Measurements from ENCODE around the gene LSM2. TPM values are rescaled to one million over a fixed set of nuclear protein-coding genes. Genes with fewer than 3 reads are reported as not detected.

LSM2 gene
- polyA plus RNA-seq, 3 donors, result 26.0 to 41.0 (median 40.0) TPM

GRCh38 chr6:31771992-31772358 lies 34.8 kb downstream of the LSM2 start:
- no peak overlapping the region for H3K4me2 ChIP-seq (replicated peaks; ENCODE audit: extremely low read depth, low read length, poor library complexity, severe bottlenecking)
- H3K9ac ChIP-seq (ENCODE audit: insufficient read depth, low read length, poor library complexity, severe bottlenecking), result no peak overlapping the region
- H3K4me3 ChIP-seq (replicated peaks in 1 of 3; ENCODE audit: low read depth in 2 of 3, low read length in 3 of 3), result no peak overlapping the region
- H3K79me2 ChIP-seq (ENCODE audit: insufficient read depth, low read length), result no peaks in the 10 kb centered on the region
- DNase-seq, result no peak
- Mint-ChIP-seq H3K27me3 (ENCODE audit: low read depth in 3 of 3) (peaks cover 0 to 4% (median 2%) of the 10 kb centered on the region in 3 donors), H3K4me1 (peaks cover 34% of the 10 kb centered on the region), H3K27ac (no peak overlapping the region), H3K4me3 (no peak overlapping the region), H3K36me3 (no peaks in the 10 kb centered on the region), H3K9me3 (peaks cover 0 to 1% (median 0%) of the 10 kb centered on the region in 7 donors)
- H3K27me3 ChIP-seq (ENCODE audit: control insufficient read depth in 2 of 2, insufficient read depth in 2 of 2, low read length in 2 of 2), result no peaks in the 10 kb centered on the region
- H3K36me3 ChIP-seq (replicated peaks in 1 of 2; ENCODE audit: control insufficient read depth in 1 of 2, insufficient read depth in 2 of 2, low read length in 2 of 2), result no peaks in the 10 kb centered on the region
- no peaks in the 10 kb centered on the region for H4K20me1 ChIP-seq (ENCODE audit: insufficient read depth, low read length)
- 57% methylated on average over 1 of the region's 4 CpGs for WGBS (ENCODE audit: insufficient coverage)
- no peak overlapping the region for H2AFZ ChIP-seq (ENCODE audit: insufficient read depth, low read depth, low read length, poor library complexity, severe bottlenecking)
- H3K9me3 ChIP-seq (replicated peaks in 1 of 2; ENCODE audit: control insufficient read depth in 1 of 2, insufficient read depth in 1 of 2, low read length in 2 of 2), result no peaks in the 10 kb centered on the region
- peaks cover 35 to 36% of the 10 kb centered on the region in 2 donors for H3K4me1 ChIP-seq (ENCODE audit: control insufficient read depth in 1 of 2, insufficient read depth in 2 of 2, low read length in 2 of 2)
- no peak for TF ChIP-seq CTCF (IDR thresholded peaks at IDR 0.05)
- no peak overlapping the region for H3K27ac ChIP-seq (ENCODE audit: low read depth in 1 of 2, low read length in 2 of 2)
- intact Hi-C loops (cut with micrococcal nuclease), result no loop called here

GRCh38 chr6:31770860-31771259 lies 35.9 kb downstream of the LSM2 start:
- Histone ChIP-seq H3K4me3 (replicated peaks in 1 of 3; ENCODE audit: low read depth in 2 of 3, low read length in 3 of 3) (no peak overlapping the region), H3K4me1 (ENCODE audit: control insufficient read depth in 1 of 2, insufficient read depth in 2 of 2, low read length in 2 of 2) (peaks cover 29 to 30% of the 10 kb centered on the region in 2 donors), H3K36me3 (replicated peaks in 1 of 2; ENCODE audit: control insufficient read depth in 1 of 2, insufficient read depth in 2 of 2, low read length in 2 of 2) (no peaks in the 10 kb centered on the region), H3K27ac (ENCODE audit: low read depth in 1 of 2, low read length in 2 of 2) (no peak overlapping the region), H4K20me1 (ENCODE audit: insufficient read depth, low read length) (no peaks in the 10 kb centered on the region), H3K4me2 (replicated peaks; ENCODE audit: extremely low read depth, low read length, poor library complexity, severe bottlenecking) (no peak overlapping the region), H3K27me3 (ENCODE audit: control insufficient read depth in 2 of 2, insufficient read depth in 2 of 2, low read length in 2 of 2) (no peaks in the 10 kb centered on the region), H3K79me2 (ENCODE audit: insufficient read depth, low read length) (no peaks in the 10 kb centered on the region), H3K9me3 (replicated peaks in 1 of 2; ENCODE audit: control insufficient read depth in 1 of 2, insufficient read depth in 1 of 2, low read length in 2 of 2) (no peaks in the 10 kb centered on the region), H2AFZ (ENCODE audit: insufficient read depth, low read depth, low read length, poor library complexity, severe bottlenecking) (no peak overlapping the region), H3K9ac (ENCODE audit: insufficient read depth, low read length, poor library complexity, severe bottlenecking) (no peak overlapping the region)
- Mint-ChIP-seq H3K9me3 (peaks cover 0 to 1% (median 0%) of the 10 kb centered on the region in 7 donors), H3K36me3 (no peaks in the 10 kb centered on the region), H3K27ac (peak overlapping the region in 1 of 7 donors; percentile 41), H3K27me3 (ENCODE audit: low read depth in 3 of 3) (peaks cover 0 to 7% (median 2%) of the 10 kb centered on the region in 3 donors), H3K4me1 (peaks cover 29% of the 10 kb centered on the region), H3K4me3 (no peak overlapping the region)
- WGBS (ENCODE audit: insufficient coverage), result no CpG with 5 or more reads among the region's 2 CpGs
- no peak for DNase-seq
- TF ChIP-seq CTCF (IDR thresholded peaks at IDR 0.05), result no peak
- intact Hi-C loops (cut with micrococcal nuclease), result no loop called here

Data from CD14-positive monocyte (primary cell).